ENCODE data around the gene EPHA5. TPM values are rescaled to one million over a fixed set of nuclear protein-coding genes. Genes with fewer than 3 reads are reported as not detected.

The EPHA5 gene
- polyA plus RNA-seq, 1 donor (not counting 4 experiments of a cell fraction or from before 2014, with no cell fraction given): not detected

GRCh38 chr4:65589331-65589730 lies 81.0 kb downstream of the EPHA5 start:
- TF ChIP-seq EZH2 (IDR thresholded peaks at IDR 0.05; ENCODE audit: low read length) (no peak), CTCF (optimal IDR thresholded peaks at IDR 0.05 in 1 of 3, IDR thresholded peaks at IDR 0.05 in 1 of 3, conservative IDR thresholded peaks at IDR 0.05 in 1 of 3; ENCODE audit: extremely low read depth in 1 of 3, insufficient read depth in 2 of 3, low read length in 3 of 3) (no peak)
- DNase-seq (ENCODE audit: low read depth, low spot score): no peak
- no peaks in the 10 kb centered on the region for H4K20me1 ChIP-seq (ENCODE audit: control insufficient read depth, extremely low read depth, insufficient read depth, low read length)
- no peaks in the 10 kb centered on the region for H3K36me3 ChIP-seq (ENCODE audit: control insufficient read depth in 2 of 2, extremely low read depth in 1 of 2, insufficient read depth in 2 of 2, low read length in 2 of 2)
- dilution Hi-C loops (cut with MboI; ENCODE audit: extremely low pct_ligation_motif_present, low sequenced_read_pairs): no loop called here
- no peaks in the 10 kb centered on the region for H3K9me1 ChIP-seq (ENCODE audit: control insufficient read depth, extremely low read depth, insufficient read depth, low read length)
- H3K4me1 ChIP-seq (ENCODE audit: control insufficient read depth, extremely low read depth, insufficient read depth, low read length): no peaks in the 10 kb centered on the region
- no peak for FAIRE-seq
- H3K9ac ChIP-seq (ENCODE audit: control insufficient read depth, extremely low read depth, insufficient read depth, low read length): no peak overlapping the region
- H3K27ac ChIP-seq (ENCODE audit: control insufficient read depth, insufficient read depth, low read length): no peak overlapping the region
- H3K9me3 ChIP-seq (ENCODE audit: control insufficient read depth, low read depth, low read length): no peaks in the 10 kb centered on the region
- H2AFZ ChIP-seq (ENCODE audit: control insufficient read depth, low read length): no peak overlapping the region
- no peak overlapping the region for H3K4me3 ChIP-seq (ENCODE audit: control insufficient read depth in 2 of 3, extremely low read depth in 1 of 3, insufficient read depth in 2 of 3, low read depth in 1 of 3, low read length in 3 of 3)
- H3K27me3 ChIP-seq (ENCODE audit: control insufficient read depth, extremely low read depth, insufficient read depth, low read length): no peaks in the 10 kb centered on the region
- no peak overlapping the region for H3K4me2 ChIP-seq (ENCODE audit: control insufficient read depth, extremely low read depth, insufficient read depth, low read depth, low read length)
- H3K79me2 ChIP-seq (ENCODE audit: control insufficient read depth, insufficient read depth, low read length): no peaks in the 10 kb centered on the region

GRCh38 chr4:65580551-65580950 lies 89.7 kb downstream of the EPHA5 start:
- Histone ChIP-seq H3K79me2 (ENCODE audit: control insufficient read depth, insufficient read depth, low read length) (no peaks in the 10 kb centered on the region), H3K9me1 (ENCODE audit: control insufficient read depth, extremely low read depth, insufficient read depth, low read length) (no peaks in the 10 kb centered on the region), H3K4me1 (ENCODE audit: control insufficient read depth, extremely low read depth, insufficient read depth, low read length) (no peaks in the 10 kb centered on the region), H3K27ac (ENCODE audit: control insufficient read depth, insufficient read depth, low read length) (no peak overlapping the region), H3K4me3 (ENCODE audit: control insufficient read depth in 2 of 3, extremely low read depth in 1 of 3, insufficient read depth in 2 of 3, low read depth in 1 of 3, low read length in 3 of 3) (no peak overlapping the region), H3K4me2 (ENCODE audit: control insufficient read depth, extremely low read depth, insufficient read depth, low read depth, low read length) (no peak overlapping the region), H3K36me3 (ENCODE audit: control insufficient read depth in 2 of 2, extremely low read depth in 1 of 2, insufficient read depth in 2 of 2, low read length in 2 of 2) (no peaks in the 10 kb centered on the region), H3K27me3 (ENCODE audit: control insufficient read depth, extremely low read depth, insufficient read depth, low read length) (no peaks in the 10 kb centered on the region), H3K9ac (ENCODE audit: control insufficient read depth, extremely low read depth, insufficient read depth, low read length) (no peak overlapping the region), H3K9me3 (ENCODE audit: control insufficient read depth, low read depth, low read length) (no peaks in the 10 kb centered on the region), H4K20me1 (ENCODE audit: control insufficient read depth, extremely low read depth, insufficient read depth, low read length) (no peaks in the 10 kb centered on the region), H2AFZ (ENCODE audit: control insufficient read depth, low read length) (no peak overlapping the region)
- dilution Hi-C loops (cut with MboI; ENCODE audit: extremely low pct_ligation_motif_present, low sequenced_read_pairs): no loop called here
- no peak for DNase-seq (ENCODE audit: low read depth, low spot score)
- no peak for FAIRE-seq
- TF ChIP-seq EZH2 (IDR thresholded peaks at IDR 0.05; ENCODE audit: low read length) (no peak), CTCF (optimal IDR thresholded peaks at IDR 0.05 in 1 of 3, IDR thresholded peaks at IDR 0.05 in 1 of 3, conservative IDR thresholded peaks at IDR 0.05 in 1 of 3; ENCODE audit: extremely low read depth in 1 of 3, insufficient read depth in 2 of 3, low read length in 3 of 3) (no peak)

Data from keratinocyte (primary cell).